HCT116 (cell line): ENCODE data around the gene IL18R1.

ENCODE experiments used
- ATF3 ChIP-seq: IDR thresholded peaks from 2 replicates; pipeline ENCODE4 v1.6.1; 2012
- CEBPB ChIP-seq: IDR thresholded peaks from 2 replicates; pipeline ENCODE4 v1.6.1; 2012; ENCODE audit warnings: low read depth
- CTCF ChIP-seq, 3 experiments: fragments of 200-600 bp in 1 of 3; sonication (generic) in 1 of 3; IDR thresholded peaks in 2 of 3; conservative IDR thresholded peaks in 1 of 3; 2 replicates each; pipeline ENCODE4 v1.5.1; 2012 to 2017; ENCODE audit warnings: low read depth in 2 of 3, low read length in 2 of 3, antibody characterized with exemption in 1 of 3, borderline replicate concordance in 1 of 3, control low read depth in 1 of 3, mild to moderate bottlenecking in 1 of 3, mixed read lengths in 1 of 3, mixed run types in 1 of 3, moderate library complexity in 1 of 3; ENCODE audit not compliant: insufficient read depth in 1 of 3
- ELF1 ChIP-seq: IDR thresholded peaks from 2 replicates; pipeline ENCODE4 v1.6.1; 2012; ENCODE audit warnings: low read depth, borderline replicate concordance
- EZH2 ChIP-seq: fragments of 200-600 bp; sonication (generic); IDR thresholded peaks from 2 replicates; pipeline ENCODE4 v1.6.1; 2017; ENCODE audit warnings: antibody characterized with exemption, mixed run types
- EZH2phosphoT487 ChIP-seq: fragments of 200-600 bp; IDR thresholded peaks from 2 replicates; pipeline ENCODE4 v1.6.1; 2018; ENCODE audit warnings: antibody characterized with exemption, borderline replicate concordance
- JUND ChIP-seq: IDR thresholded peaks from 2 replicates; pipeline ENCODE4 v1.6.1; 2012
- MAX ChIP-seq: IDR thresholded peaks from 2 replicates; pipeline ENCODE4 v1.6.1; 2012
- POLR2A ChIP-seq: IDR thresholded peaks from 2 replicates; pipeline ENCODE4 v1.7.0; 2011; ENCODE audit warnings: borderline replicate concordance; ENCODE audit not compliant: insufficient read depth, insufficient read length; ENCODE audit errors: extremely low read depth
- POLR2AphosphoS5 ChIP-seq: IDR thresholded peaks from 2 replicates; pipeline ENCODE4 v1.6.1; 2011; ENCODE audit warnings: mild to moderate bottlenecking, low read depth, low read length, moderate library complexity
- SIN3A ChIP-seq: IDR thresholded peaks from 2 replicates; pipeline ENCODE4 v1.6.1; 2012; ENCODE audit warnings: low read depth
- TCF7L2 ChIP-seq: IDR thresholded peaks from 2 replicates; pipeline ENCODE4 v1.7.0; 2011; ENCODE audit warnings: borderline replicate concordance, inconsistent platforms; ENCODE audit not compliant: insufficient read depth, insufficient read length; ENCODE audit errors: extremely low read depth

- TF ChIP-seq CTCF (IDR thresholded peaks at IDR 0.05 in 2 of 3, conservative IDR thresholded peaks at IDR 0.05 in 1 of 3; ENCODE audit: borderline replicate concordance in 1 of 3, insufficient read depth in 1 of 3, low read depth in 2 of 3, low read length in 2 of 3), result no peak
- no peak for TF ChIP-seq EZH2phosphoT487
- TF ChIP-seq POLR2AphosphoS5, result no peak
- TF ChIP-seq SIN3A, result no peak
- no peak for TF ChIP-seq ATF3
- TF ChIP-seq EZH2, result no peak
- no peak for TF ChIP-seq ELF1
- TF ChIP-seq MAX, result no peak
- TF ChIP-seq POLR2A, result no peak
- no peak for TF ChIP-seq JUND
- no peak for TF ChIP-seq CEBPB
- TF ChIP-seq TCF7L2, result no peak
Observed at GRCh38 chr2:102437122-102437521, 81.5 kb downstream of the IL18R1 start.
